ENCODE data around the gene TMEM119.

The TMEM119 gene

DNA sequence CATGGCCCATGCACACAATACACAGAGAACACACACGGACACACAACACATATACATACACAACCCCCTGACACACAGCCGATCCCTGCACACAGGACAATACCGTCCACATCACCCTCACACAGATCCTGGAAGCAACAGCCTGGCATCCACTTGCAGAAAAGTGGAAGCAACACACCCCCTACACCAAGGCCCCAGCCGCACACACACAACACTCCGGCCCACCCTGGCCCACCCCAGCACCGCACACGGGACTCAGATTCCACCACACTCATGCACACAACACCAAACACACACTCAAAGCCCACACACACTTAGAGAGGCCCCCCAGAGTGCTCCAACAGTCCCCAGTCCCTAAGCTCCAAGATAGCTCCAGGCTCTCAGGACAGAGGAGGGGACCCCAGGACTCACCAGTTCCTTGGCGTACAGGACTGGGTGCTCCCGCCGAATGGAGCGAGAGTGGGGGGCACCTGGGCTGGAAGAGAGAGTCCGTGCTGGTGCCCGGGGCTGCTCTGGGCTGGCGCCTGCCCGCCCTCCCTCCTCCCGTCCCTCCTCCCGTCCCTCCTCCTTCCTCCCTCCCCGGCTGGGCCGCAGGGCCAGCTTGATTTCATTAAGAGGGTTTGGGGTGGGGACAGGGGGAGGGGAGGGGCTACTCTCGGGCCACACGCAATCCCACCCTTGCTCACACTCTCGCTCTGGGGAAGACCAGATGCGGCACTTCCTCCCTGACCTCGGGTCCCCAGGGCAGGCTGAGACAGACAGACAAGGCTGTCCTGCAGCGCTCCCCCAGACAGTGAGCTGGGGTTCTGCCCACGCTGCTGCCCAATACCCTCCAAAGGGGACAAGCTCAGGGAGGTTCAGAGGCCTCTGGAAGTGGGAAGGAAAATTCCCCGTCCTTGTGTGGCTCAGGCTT is at the start of gene TMEM119:
Gene TMEM119 (minus strand): TSS at position 526 of the 913 bp plus-strand sequence. CDS start 5,701 bp downstream, outside the sequence.
- peak; percentile 60 for DNase-seq (ENCODE audit: low read depth)

- DNase-seq (ENCODE audit: low read depth): no peak
Measured at GRCh38 chr12:108646600-108647579, 49.0 kb upstream of the TMEM119 start.

DNA sequence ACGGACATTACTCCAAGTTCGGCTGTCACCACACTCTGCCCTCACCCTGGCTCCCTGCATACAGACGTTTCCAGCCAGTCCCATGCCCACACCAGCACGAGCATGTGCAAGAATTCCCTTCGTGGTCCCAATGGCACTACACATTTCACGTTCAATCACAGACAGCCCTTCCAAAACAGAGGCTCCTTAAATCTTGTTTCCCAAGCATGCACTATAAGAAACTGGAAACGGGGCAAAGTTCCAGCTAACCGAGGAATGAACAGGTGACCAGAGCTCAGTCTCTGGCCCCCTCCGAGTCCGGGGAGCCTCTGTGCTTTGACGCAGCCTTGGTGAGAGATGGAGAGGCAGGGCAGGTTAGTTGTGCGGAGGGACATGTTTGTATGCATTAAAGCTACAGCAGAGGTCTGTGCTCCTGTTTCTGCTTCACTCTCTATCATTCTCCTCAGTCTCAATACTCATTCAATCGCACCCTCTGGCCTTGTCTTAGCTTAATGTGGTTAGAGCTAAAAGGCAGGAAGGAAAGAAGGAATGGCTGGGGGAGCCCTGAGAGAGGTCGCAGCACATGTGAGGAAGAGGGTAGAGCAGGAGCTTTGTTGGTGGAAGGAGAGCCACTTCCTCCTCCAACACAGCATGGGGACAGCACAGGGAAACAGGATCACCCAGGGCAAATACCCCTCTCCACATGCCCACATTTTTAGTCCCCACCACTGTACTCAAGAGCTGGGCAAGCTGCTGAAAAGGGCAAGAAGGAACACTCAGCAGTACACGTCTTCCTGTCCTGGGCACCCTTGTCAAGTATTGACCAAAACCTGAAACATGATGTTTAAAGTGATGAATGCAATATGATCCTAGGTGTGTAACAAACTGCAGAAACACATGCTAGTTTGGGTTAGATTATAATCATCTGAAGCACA is 48.1 kb upstream of the TMEM119 start:
- DNase-seq (ENCODE audit: low read depth): no peak

GRCh38 chr12:108644811-108645120 is 46.9 kb upstream of the TMEM119 start:
- no peak for DNase-seq (ENCODE audit: low read depth)

DNA sequence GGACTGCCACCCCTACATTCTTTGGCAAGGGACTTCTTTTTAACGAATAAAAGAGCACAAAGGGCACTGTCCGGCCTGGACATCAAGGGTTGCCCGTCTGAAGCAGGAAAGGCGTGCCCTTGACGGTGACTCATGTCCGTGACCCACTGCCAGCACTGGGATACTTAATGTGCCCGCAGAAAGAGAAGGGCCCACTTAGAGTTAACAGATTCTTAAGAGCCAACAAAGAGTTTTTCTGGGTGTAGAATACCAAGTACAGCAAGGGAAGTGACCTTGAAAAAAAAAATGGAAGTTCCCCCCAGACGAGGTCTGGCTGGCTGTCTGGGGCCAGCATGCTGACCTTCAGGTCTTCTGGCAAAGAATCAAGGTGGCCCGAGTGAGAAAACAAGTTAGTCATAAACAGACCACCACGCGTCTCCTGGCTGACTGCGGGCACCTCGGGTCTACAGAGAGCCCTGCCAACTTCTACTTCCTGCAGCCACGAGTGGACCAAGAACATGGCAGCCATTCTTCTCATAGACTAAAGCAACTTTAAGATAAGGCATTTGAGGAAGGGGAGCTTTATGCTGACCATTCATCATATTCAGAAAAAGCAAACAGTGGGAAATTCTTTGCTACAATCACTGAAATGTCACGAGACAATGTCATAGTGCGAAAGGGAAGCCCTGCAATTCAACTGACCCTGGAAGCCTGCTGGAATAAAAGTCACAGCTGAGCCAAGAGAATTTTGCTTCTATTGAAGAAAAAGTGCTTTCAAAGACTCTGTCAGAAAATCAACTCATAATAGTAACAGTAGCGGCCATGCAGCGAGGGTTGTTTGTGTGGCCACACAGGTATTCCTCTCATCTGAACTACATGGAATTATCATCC is 46.3 kb upstream of the TMEM119 start:
- DNase-seq (ENCODE audit: low read depth): no peak

GRCh38 chr12:108642899-108643654 is 45.2 kb upstream of the TMEM119 start:
- no peak for DNase-seq (ENCODE audit: low read depth)

GRCh38 chr12:108642269-108642870 is 44.5 kb upstream of the TMEM119 start:
- DNase-seq (ENCODE audit: low read depth): no peak

DNA sequence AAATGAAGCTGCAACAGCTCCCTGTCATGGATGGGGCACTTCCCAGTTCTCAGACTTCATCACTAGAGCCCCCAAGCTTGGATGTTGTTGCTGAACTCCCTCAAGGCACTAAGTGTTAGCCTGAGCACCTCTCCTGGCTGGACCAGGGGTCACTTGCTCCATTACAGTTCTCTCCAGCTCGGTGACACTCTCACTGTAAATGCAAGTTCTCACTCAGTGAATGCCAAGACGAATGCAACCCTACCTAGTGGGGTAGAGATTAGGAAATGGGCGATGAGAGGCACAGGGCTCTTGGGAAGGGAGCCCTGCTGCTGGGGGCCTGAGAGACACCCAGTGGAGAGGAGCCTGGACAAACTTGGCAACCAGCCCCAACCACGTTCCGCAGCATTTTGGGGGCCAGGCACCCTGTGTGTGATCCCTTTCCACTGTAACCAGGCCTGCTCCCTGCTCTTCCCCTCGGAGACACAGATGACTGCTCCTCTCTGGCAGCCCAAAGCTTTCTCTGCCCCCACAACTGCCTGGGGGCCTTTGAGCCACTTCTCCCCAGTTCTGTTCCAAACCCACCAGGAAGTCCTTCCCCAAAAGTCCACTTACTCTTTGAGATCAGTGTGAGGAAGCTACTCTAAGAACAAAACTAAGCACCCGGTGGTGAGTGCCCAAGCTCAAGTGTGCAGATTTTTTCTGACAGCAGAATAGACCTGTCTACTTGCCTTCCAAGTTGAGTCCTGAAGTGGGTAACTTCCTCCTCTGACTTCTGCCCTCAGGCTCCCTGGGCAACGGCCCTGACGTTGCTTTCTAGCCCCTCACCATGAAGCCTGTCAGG is 43.8 kb upstream of the TMEM119 start:
- no peak for DNase-seq (ENCODE audit: low read depth)

GRCh38 chr12:108640802-108641445 is 43.0 kb upstream of the TMEM119 start:
- DNase-seq (ENCODE audit: low read depth): no peak

GRCh38 chr12:108638997-108639822 is 41.3 kb upstream of the TMEM119 start:
- DNase-seq (ENCODE audit: low read depth): no peak

GRCh38 chr12:108638141-108638827 is 40.4 kb upstream of the TMEM119 start:
- DNase-seq (ENCODE audit: low read depth): no peak

GRCh38 chr12:108637222-108637971 is 39.5 kb upstream of the TMEM119 start:
- no peak for DNase-seq (ENCODE audit: low read depth)

DNA sequence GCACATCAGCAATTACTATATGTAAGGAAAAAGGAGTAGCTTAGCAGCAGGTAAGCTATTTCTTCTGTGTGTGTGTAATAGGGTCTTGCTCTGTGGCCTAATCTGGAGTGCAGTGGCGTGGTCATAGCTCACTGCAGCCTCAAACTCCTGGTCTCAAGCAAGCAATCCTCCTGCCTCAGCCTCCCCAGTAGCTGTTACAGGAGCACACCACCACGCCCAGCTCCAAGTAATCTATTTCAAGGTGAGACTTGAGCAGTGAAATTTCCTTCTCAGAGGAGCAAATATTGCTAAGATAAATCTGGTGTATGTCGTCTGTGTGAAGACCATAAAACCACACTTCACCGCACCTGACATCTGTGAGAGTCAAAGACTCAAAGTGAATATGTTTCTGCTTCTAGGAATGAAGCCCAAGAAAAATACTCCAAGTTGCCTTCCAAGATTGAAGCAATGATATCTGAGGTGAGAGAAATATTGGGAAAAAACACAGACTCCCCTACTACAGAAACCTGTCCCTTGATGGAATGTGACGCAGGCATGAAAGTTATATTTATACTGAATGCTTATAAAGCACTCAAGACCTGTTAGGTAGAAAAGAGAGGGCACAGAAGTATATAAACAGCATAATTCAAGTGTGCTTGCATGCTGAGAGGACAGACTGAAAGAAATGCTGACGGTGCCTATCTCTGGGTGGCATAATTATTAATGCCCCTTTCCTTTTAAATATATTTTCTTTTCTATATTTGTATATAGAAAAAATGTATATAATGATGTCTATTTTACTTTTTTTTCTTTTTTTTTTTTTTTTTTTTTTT is 38.3 kb upstream of the TMEM119 start:
- DNase-seq (ENCODE audit: low read depth): no peak

DNA sequence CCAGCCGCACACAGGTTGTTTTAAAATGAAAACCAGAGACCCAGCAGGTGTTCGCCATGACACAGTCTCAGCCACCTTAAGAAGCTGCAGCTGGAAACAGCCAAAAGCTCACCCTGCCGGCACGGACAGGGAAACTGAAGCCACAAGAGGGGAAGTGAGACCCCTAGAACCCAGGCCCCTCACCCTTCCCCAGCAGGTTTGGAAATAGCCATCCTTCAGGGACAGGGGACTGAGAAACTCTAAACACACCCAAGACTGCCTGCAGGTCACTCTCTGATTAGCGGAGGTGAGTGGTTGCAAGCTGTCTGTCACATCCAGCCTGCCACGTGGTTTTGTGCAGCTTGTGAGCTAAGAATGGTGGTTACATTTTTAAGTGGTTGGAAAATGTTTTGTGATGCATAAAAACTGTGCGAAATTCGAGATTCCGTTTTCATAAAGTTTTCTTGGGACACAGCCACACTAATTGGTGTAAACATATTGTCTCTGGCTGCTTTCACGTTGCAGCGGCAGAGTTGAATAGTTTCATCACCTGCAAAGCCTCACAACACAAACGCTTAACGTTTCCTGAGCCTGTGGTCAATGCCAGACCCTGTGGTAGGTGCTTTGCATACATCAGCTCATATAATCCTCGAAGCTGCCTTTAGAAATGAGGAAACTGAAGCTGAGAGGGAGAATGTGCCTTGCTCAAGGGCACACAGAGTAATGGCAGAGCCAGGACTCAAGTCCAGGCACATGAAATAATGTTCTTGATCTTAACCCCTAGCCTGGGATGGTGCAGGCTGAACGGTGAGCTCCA is 37.5 kb upstream of the TMEM119 start:
- no peak for DNase-seq (ENCODE audit: low read depth)

Data from GM04504 (cell line).